ENCODE results near the gene LMAN1L.

DNA sequence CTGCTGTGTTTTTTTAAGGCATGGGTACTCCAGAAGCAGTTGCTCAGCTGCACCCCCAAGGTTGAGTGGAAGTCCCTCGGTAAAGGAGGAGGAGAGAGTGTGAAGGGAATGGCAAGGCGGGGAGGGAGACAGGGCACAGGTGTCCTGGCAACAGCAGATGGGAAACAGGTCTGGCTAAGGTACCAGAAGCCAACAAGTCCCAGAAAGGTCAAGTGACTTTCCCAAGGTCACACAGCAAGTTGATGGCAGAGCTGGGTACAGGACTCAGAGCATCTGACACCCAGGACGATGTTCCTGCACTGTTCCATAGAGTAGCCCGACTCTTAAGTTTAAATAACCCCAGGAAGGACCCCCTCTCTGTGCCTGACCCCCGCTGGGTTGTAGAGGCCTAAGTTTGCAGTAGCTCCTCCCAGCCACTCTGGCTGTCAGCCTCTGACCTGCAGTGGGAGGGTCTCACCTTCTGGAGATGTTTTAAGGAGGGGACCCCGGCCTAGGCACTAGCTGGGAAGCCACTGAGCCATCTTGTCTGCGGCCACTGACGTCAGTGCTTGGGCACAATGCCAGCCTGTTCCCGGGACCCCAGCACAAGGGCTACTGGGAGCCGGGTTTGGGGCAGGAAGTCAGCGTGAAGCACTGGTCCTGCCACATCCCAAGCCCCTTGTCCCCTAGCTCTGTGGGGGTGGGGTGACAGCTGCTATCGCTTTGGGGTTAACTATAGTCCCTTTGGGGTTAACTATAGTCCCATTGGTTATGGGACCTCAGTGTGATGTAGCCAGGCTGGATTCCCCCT, 20.2 kb upstream of the LMAN1L start:
- TF ChIP-seq, protein P1, sequence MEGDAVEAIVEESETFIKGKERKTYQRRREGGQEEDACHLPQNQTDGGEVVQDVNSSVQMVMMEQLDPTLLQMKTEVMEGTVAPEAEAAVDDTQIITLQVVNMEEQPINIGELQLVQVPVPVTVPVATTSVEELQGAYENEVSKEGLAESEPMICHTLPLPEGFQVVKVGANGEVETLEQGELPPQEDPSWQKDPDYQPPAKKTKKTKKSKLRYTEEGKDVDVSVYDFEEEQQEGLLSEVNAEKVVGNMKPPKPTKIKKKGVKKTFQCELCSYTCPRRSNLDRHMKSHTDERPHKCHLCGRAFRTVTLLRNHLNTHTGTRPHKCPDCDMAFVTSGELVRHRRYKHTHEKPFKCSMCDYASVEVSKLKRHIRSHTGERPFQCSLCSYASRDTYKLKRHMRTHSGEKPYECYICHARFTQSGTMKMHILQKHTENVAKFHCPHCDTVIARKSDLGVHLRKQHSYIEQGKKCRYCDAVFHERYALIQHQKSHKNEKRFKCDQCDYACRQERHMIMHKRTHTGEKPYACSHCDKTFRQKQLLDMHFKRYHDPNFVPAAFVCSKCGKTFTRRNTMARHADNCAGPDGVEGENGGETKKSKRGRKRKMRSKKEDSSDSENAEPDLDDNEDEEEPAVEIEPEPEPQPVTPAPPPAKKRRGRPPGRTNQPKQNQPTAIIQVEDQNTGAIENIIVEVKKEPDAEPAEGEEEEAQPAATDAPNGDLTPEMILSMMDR (IDR thresholded peaks at IDR 0.05) = no peak
- TF ChIP-seq POLR2A (IDR thresholded peaks at IDR 0.05) = no peak
